Liver (tissue), 3 donors: ENCODE results near the gene NXPH1.

Experiments used
- HNF4G ChIP-seq: IDR thresholded peaks from 2 replicates; pipeline ENCODE4 v1.6.1; 2016; ENCODE audit warnings: antibody characterized with exemption
- JUND ChIP-seq, 2 donors: IDR thresholded peaks; 2 replicates each; pipeline ENCODE4 v1.6.1; 2016; ENCODE audit warnings: antibody characterized with exemption in 2 of 2
- RAD21 ChIP-seq, 2 donors: IDR thresholded peaks; 2 replicates each; pipeline ENCODE4 v1.6.1; 2016; ENCODE audit warnings: antibody characterized with exemption in 2 of 2, mild to moderate bottlenecking in 2 of 2
- YY1 ChIP-seq: IDR thresholded peaks from 2 replicates; pipeline ENCODE4 v1.6.1; 2016; ENCODE audit warnings: antibody characterized with exemption, mild to moderate bottlenecking
- TF ChIP-seq, protein P1 (sequence below): fragments of 150-350 bp; IDR thresholded peaks from 2 replicates; pipeline ENCODE4 v1.5.1; 2017; ENCODE audit warnings: improper control_type of control experiment, low read depth, low read length; ENCODE audit not compliant: missing input control
- TF ChIP-seq, protein P2 (sequence below): IDR thresholded peaks from 2 replicates; pipeline ENCODE4 v1.6.1; 2016; ENCODE audit warnings: antibody characterized with exemption, mild to moderate bottlenecking
- donor health status: healthy.
- donor health status: healthy.

DNA sequence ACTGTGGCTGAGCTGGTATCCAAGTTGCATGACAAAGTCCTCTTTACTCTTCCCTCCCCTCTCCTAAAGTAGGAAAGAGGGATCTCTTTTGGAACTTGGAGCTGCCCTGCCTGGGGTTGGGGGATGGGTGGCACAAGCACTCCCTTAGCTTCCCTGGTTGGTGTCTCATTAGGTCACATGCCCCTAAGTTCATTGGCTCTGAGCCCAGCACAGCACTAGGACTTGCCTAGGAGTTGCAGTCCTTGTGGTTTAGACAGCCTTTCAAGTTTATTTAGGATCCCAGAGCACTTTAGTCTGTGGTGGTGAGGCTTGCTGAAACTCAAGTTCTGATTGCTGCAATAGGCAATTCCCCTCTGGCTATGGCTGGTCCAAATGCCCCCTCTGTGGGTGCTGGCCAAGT lies 281.4 kb downstream of the NXPH1 start:
- TF ChIP-seq, protein P1, sequence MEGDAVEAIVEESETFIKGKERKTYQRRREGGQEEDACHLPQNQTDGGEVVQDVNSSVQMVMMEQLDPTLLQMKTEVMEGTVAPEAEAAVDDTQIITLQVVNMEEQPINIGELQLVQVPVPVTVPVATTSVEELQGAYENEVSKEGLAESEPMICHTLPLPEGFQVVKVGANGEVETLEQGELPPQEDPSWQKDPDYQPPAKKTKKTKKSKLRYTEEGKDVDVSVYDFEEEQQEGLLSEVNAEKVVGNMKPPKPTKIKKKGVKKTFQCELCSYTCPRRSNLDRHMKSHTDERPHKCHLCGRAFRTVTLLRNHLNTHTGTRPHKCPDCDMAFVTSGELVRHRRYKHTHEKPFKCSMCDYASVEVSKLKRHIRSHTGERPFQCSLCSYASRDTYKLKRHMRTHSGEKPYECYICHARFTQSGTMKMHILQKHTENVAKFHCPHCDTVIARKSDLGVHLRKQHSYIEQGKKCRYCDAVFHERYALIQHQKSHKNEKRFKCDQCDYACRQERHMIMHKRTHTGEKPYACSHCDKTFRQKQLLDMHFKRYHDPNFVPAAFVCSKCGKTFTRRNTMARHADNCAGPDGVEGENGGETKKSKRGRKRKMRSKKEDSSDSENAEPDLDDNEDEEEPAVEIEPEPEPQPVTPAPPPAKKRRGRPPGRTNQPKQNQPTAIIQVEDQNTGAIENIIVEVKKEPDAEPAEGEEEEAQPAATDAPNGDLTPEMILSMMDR, result no peak
- TF ChIP-seq, protein P2, sequence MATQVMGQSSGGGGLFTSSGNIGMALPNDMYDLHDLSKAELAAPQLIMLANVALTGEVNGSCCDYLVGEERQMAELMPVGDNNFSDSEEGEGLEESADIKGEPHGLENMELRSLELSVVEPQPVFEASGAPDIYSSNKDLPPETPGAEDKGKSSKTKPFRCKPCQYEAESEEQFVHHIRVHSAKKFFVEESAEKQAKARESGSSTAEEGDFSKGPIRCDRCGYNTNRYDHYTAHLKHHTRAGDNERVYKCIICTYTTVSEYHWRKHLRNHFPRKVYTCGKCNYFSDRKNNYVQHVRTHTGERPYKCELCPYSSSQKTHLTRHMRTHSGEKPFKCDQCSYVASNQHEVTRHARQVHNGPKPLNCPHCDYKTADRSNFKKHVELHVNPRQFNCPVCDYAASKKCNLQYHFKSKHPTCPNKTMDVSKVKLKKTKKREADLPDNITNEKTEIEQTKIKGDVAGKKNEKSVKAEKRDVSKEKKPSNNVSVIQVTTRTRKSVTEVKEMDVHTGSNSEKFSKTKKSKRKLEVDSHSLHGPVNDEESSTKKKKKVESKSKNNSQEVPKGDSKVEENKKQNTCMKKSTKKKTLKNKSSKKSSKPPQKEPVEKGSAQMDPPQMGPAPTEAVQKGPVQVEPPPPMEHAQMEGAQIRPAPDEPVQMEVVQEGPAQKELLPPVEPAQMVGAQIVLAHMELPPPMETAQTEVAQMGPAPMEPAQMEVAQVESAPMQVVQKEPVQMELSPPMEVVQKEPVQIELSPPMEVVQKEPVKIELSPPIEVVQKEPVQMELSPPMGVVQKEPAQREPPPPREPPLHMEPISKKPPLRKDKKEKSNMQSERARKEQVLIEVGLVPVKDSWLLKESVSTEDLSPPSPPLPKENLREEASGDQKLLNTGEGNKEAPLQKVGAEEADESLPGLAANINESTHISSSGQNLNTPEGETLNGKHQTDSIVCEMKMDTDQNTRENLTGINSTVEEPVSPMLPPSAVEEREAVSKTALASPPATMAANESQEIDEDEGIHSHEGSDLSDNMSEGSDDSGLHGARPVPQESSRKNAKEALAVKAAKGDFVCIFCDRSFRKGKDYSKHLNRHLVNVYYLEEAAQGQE, result no peak
- TF ChIP-seq YY1 (no peak), RAD21 (IDR thresholded peaks at IDR 0.05) (no peak), HNF4G (no peak), JUND (IDR thresholded peaks at IDR 0.05) (no peak)
